Stimulated activated naive CD8-positive, alpha-beta T cell treated with anti-CD3 and anti-CD28 coated beads, Interleukin-15, amount 100 ng/mL, for 72 hours (primary cell): Measurements from ENCODE around the gene STON2.
"Not testable (repeated sequence)": the region's sequence is repeated elsewhere in the genome, so short reads cannot be mapped to it uniquely, and the experiment has no call there.

Experiments
- ATAC-seq: fragments of 150-1000 bp; cut with Tn5 transposase; 2 replicates; pipeline ENCODE4 v1.10.0; 2021; ENCODE audit warnings: mild to moderate bottlenecking, moderate library complexity
- DNase-seq, 2 donors: peaks; one replicate each; pipeline ENCODE4 v3.0.0; 2021 to 2022
- H3K27ac Mint-ChIP-seq, 2 donors: one replicate each; pipeline ENCODE4 v1.8.0; 2022; ENCODE audit warnings: mild to moderate bottlenecking in 2 of 2, mixed read lengths in 2 of 2, moderate library complexity in 2 of 2
- H3K27me3 Mint-ChIP-seq: one replicate; pipeline ENCODE4 v1.8.0; 2022; ENCODE audit warnings: mixed read lengths
- H3K4me1 Mint-ChIP-seq: one replicate; pipeline ENCODE4 v1.8.0; 2022; ENCODE audit warnings: mild to moderate bottlenecking, mixed read lengths
- H3K4me3 Mint-ChIP-seq, 2 donors: one replicate each; pipeline ENCODE4 v1.8.0; 2022; ENCODE audit warnings: mild to moderate bottlenecking in 2 of 2, mixed read lengths in 2 of 2, moderate library complexity in 1 of 2
- H3K9me3 Mint-ChIP-seq, 2 donors: one replicate each; pipeline ENCODE4 v1.8.0; 2022; ENCODE audit warnings: mixed read lengths in 2 of 2

STON2 gene

DNA sequence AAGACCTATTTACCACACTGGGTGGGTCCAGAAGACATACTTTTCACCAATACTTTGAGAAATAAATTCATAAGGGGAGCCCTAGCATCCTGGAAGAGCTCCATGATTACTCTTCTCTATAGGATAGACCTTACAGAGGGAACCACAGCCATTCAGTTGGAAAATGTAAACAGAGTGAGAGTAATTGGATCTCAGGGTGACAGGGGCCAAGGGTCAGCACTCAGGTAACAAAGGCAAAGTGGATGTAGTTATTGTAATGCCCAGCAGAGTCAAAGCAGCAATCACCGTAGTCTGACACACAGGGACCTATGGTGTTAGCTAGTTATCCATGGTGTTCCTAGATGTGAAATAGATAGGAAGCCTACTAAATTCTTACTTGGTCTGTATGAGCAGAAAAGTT lies 168.6 kb downstream of the STON2 start:
- no peak for DNase-seq
- H3K4me1 Mint-ChIP-seq, result peaks cover 10% of the 10 kb centered on the region
- H3K4me3 Mint-ChIP-seq, result no peak overlapping the region
- no peak overlapping the region for H3K27ac Mint-ChIP-seq
- ATAC-seq, result no peak
- H3K27me3 Mint-ChIP-seq, result no peaks in the 10 kb centered on the region
- no peaks in the 10 kb centered on the region for H3K9me3 Mint-ChIP-seq

DNA sequence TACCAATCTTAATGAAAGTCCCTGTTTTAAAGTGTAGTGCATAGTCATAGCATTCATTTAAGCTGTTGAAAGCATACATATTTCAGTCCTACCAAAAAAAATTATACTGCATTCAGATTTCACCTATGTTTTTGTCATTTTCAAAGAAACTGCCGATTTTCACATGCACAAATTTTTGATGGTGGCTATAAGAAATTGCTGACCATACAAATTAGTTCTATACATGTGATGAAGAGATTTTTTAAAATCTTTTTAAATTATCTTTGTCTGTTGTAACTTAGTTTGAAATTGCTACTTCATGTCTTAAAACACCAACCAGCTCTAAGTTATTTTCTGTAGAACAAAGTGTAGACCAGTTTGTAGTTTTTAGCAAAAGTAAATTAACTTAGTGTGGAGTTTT lies 175.9 kb downstream of the STON2 start:
- DNase-seq (no peak), ATAC-seq (no peak)
- H3K4me3 Mint-ChIP-seq, result no peak overlapping the region
- peaks cover 10% of the 10 kb centered on the region for H3K4me1 Mint-ChIP-seq
- H3K27ac Mint-ChIP-seq, result no peak overlapping the region
- no peaks in the 10 kb centered on the region for H3K9me3 Mint-ChIP-seq
- H3K27me3 Mint-ChIP-seq, result no peaks in the 10 kb centered on the region

DNA sequence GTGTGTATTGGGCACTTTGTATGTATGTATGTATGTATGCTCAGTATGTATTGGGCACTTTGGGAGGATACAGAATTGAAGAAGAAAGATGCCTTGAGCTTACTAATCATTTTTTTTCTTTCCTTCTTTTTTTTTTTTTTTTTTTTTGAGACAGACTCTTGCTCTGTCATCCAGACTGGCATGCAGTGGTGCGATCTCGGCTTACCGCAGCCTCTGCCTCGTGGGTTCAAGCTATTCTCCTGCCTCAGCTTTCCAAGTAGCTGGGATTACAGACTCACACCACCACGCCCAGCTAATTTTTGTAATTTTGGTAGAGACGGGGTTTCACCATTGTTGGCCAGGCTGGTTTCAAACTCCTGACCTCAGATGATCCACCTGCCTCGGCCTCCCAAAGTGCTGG lies 176.3 kb downstream of the STON2 start:
- not testable (repeated sequence) for H3K9me3 Mint-ChIP-seq, DNase-seq, ATAC-seq, H3K4me3 Mint-ChIP-seq, H3K27me3 Mint-ChIP-seq, H3K27ac Mint-ChIP-seq
- peaks cover 12% of the 10 kb centered on the region for H3K4me1 Mint-ChIP-seq

DNA sequence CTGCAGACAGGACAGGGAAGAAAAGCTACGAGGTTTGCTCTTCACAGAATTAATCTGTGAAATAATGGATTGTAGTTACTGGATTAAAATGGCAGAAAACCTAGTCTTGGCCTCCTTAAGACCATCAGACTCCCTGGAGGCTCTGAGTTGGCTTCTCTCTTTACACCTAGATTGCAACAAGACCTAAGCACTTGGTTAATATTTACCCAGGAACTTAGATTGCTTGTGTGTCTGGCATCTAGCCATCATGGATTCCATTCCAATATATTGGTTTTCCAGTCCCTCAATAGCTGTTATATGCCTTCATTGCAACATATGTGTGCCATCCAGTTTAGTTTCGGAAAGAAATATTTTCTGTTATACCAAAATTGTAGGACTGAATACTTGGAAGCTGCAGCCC lies 177.4 kb downstream of the STON2 start:
- peak overlapping the region in 1 of 2 donors; percentile 72 for H3K27ac Mint-ChIP-seq
- H3K4me1 Mint-ChIP-seq, result peaks cover 19% of the 10 kb centered on the region
- no peaks in the 10 kb centered on the region for H3K27me3 Mint-ChIP-seq
- no peak overlapping the region for H3K4me3 Mint-ChIP-seq
- ATAC-seq (no peak), DNase-seq (no peak)
- no peaks in the 10 kb centered on the region for H3K9me3 Mint-ChIP-seq

DNA sequence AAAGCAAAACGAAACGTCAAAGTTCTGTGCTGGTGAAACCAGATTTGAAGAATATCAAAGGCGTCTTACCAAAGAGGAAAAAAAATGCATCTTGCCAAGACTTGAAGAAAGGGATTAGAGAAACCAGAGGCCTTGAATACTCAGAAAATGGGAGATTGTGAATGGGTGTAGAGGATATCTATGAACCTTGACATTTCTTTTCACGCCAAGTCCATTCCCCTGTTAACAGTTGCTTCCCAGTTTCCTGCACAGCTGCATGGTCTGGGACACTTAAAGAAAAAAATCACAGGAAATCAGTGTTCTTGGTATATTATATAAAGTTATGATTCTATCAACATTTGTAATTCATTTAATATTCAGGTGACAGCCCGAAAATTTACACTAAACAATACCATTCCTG lies 178.0 kb downstream of the STON2 start:
- no peaks in the 10 kb centered on the region for H3K27me3 Mint-ChIP-seq
- DNase-seq (no peak), ATAC-seq (no peak)
- peaks cover 25% of the 10 kb centered on the region for H3K4me1 Mint-ChIP-seq
- peak overlapping the region; percentile 99 to 100 for H3K27ac Mint-ChIP-seq
- peak overlapping the region; percentile 93 to 95 for H3K4me3 Mint-ChIP-seq
- H3K9me3 Mint-ChIP-seq, result no peaks in the 10 kb centered on the region

DNA sequence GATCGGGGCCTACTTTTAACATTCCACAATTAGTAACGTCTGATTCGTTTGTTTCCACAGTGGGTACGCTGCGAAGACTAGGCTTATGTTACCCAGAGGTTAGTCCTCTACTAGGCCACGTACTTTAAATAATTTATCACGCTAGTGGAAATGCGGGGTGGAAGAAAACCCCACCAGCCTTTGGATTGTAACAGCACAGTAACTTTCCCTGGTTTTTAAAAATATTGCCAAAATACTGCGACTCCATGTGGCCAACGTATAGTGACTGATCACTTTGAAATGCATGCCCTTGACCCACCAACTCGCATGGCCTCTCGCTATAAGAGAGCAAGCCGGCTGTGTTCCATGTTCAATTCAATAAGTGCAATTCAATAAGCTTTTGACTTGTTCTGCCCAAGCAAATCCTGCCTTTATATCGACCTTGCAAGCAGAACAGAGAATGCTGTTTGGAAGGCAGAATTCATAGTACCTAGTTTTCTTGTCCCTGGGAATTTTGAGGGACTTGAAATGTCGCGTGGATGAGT lies 178.5 kb downstream of the STON2 start:
- H3K9me3 Mint-ChIP-seq, result no peaks in the 10 kb centered on the region
- peak overlapping the region; percentile 93 to 95 for H3K4me3 Mint-ChIP-seq
- ATAC-seq (no peak), DNase-seq (no peak)
- H3K27ac Mint-ChIP-seq, result peak overlapping the region; percentile 99 to 100
- H3K4me1 Mint-ChIP-seq, result peaks cover 29% of the 10 kb centered on the region
- no peaks in the 10 kb centered on the region for H3K27me3 Mint-ChIP-seq

DNA sequence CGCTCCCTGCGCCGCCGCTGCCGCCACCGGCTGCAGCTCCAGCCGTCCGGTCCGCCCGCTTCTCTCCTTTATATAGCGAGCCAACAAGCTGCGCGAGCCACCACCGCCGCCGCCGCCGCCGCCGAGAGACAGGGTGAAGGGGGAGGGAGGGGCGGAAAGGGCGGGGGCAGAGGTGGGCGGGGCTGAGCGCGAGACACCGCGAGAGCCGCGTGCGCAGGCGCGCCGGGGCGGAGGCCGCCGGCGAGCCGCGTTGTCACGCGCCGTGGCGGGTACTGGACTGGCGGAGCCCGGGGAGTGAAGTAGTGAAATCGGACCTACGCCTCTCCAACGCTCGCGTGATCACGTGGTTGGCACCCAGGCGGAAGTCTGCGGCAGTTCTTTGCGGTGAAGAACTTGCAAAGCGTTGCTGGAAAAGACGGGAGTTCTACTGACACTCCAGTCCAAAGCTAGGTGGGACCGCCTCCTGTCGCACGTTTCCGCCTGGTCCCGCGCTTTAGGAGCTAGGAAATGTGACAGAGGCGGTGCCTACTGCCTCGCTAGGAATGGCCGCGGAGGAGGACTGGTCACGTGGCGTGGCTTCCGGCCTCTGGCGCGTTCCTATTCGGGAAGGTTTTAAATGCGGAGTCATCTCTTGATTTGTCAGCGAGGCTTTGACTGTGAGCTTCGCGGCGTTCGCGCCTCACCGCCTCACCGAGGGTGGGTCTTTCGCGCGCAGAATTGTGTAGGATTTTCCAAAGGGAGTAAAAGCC lies 179.1 kb downstream of the STON2 start, which contains the start of gene GTF2A1:
Gene GTF2A1 (minus strand): TSS at position 130 of the 749 bp plus-strand sequence. CDS start 441 bp downstream, outside the sequence.
- ATAC-seq, result peak; percentile 87
- H3K27ac Mint-ChIP-seq, result peak within 1 kb of the TSS; percentile 99 to 100
- peak within 1 kb of the TSS; percentile 93 to 95 for H3K4me3 Mint-ChIP-seq
- peaks cover 35% of the 10 kb centered on the region for H3K4me1 Mint-ChIP-seq
- no peaks in the 10 kb centered on the region for H3K9me3 Mint-ChIP-seq
- DNase-seq, result peak; percentile 94 to 97
- no peaks in the 10 kb centered on the region for H3K27me3 Mint-ChIP-seq

DNA sequence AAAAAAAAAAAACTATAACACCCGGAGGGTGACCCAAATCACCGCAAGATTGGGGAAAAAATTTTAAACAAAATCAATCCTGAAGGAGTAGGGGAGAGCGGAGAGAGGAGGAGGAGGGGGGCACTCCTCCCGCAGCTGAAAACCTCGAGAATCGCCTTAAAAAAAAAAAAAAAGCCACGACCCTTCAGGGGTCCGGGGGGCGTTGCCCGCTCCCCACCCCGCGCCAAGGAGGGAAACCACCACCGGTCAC lies 179.6 kb downstream of the STON2 start:
- no peaks in the 10 kb centered on the region for H3K27me3 Mint-ChIP-seq
- peaks cover 40% of the 10 kb centered on the region for H3K4me1 Mint-ChIP-seq
- no peaks in the 10 kb centered on the region for H3K9me3 Mint-ChIP-seq
- peak overlapping the region; percentile 99 to 100 for H3K27ac Mint-ChIP-seq
- no peak for DNase-seq
- ATAC-seq, result no peak
- peak overlapping the region; percentile 93 to 95 for H3K4me3 Mint-ChIP-seq

DNA sequence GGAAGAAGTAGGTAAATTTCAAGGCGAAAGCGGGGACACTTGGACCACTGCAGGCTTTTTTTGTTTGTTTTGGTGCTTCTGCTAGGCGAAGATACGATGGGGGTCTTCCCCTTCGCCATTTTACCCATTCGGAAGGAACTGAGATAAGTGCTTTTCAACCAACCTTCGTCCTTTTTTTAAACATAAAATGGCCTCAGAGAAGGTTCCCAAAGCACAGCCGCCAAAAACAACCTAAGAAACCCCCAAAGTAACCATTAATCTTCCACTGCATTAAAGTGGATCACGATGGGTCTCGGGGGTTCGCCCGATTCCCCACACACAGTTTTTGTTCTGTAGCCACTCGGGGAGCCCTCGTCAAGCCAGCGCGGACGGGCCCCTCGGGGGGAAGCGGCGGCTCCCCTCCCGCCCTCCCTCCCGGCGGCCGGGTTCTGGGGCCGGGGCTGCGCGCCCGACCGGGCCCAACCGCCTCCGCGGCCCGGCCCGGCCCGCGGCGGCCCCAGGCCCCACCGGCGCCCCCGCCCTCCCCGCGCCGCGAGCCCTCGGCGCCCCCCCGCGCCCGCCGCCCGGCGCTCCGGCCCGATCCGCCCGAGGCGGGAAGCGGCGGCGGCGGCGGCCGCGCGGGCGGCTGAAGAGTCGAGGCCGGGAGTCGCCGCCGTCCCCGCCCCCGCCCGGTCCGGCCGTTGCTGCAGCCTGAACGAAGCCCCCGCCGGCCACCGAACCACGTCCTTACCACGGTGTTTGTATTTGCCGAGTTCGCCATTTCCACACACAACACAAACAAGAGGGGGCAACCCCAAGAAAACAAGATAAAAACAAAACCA lies 180.2 kb downstream of the STON2 start:
- H3K4me1 Mint-ChIP-seq, result peaks cover 40% of the 10 kb centered on the region
- ATAC-seq, result peak; percentile 10

DNA sequence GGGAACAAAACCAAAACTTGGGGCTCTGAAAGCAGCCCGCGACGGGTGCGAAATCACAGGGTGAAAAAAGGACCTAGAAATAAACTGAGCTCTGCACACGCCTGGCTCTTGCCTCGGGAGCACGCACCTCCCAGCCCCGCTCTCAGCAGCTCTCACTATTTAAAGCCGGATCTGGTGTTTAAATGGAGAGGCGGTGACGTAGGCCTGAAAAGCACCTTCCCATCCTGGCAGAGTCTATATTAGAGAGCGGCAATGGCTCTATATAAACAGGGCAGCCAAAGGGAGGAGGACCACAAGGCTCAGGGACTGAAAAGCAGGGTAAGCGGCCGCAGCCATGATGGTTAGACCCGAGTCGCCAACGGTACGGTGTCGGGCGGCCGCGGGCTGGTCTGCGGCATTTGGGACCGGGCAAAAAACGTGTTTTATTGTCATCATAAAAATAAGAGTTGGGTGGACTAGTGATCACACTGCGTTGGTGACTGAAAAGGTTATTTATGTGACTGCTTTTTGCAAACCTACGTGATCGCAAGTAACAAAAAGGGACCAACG lies 180.8 kb downstream of the STON2 start:
- no peaks in the 10 kb centered on the region for H3K27me3 Mint-ChIP-seq

More for the DNA sequence above, 180.2 kb downstream of the STON2 start:
- H3K27me3 Mint-ChIP-seq, result no peaks in the 10 kb centered on the region
- DNase-seq, result peak; percentile 47 to 57
- H3K27ac Mint-ChIP-seq, result peak overlapping the region; percentile 99 to 100
- H3K9me3 Mint-ChIP-seq, result no peaks in the 10 kb centered on the region
- peak overlapping the region; percentile 93 to 95 for H3K4me3 Mint-ChIP-seq

DNA sequence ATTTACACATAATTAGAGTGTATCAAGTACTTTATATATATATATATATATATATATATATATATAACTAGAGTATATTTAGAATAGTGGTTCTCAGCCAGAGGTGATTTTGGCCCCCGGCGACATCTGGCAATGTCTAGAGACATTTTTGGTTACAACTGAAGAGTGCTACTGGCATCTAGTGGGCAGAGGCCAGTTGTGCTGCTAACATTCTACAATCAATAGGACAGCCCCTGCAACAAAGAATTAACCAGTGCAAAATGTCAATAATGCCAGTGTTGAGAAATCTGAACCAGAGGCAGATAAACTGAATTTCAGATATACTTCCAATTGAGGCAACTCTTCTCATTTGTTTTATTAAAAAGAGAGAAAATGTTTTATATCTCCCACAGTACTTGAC lies 188.3 kb downstream of the STON2 start:
- no peak overlapping the region for H3K4me3 Mint-ChIP-seq
- H3K27me3 Mint-ChIP-seq, result no peaks in the 10 kb centered on the region
- no peak overlapping the region for H3K27ac Mint-ChIP-seq
- ATAC-seq, result peak; percentile 58
- no peaks in the 10 kb centered on the region for H3K9me3 Mint-ChIP-seq
- peaks cover 37% of the 10 kb centered on the region for H3K4me1 Mint-ChIP-seq
- DNase-seq, result no peak

More for the DNA sequence above, 180.8 kb downstream of the STON2 start:
- ATAC-seq (peak; percentile 77), DNase-seq (peak; percentile 84 to 86)
- Mint-ChIP-seq H3K27ac (peak overlapping the region; percentile 98 to 100), H3K4me3 (peak overlapping the region; percentile 90 to 93), H3K4me1 (peaks cover 40% of the 10 kb centered on the region), H3K9me3 (no peaks in the 10 kb centered on the region)
